Activated CD8-positive, alpha-beta T cell treated with anti-CD3 and anti-CD28 coated beads for 36 hours (primary cell): ENCODE measurements around the gene UNC45A. TPM values are rescaled to one million over a fixed set of nuclear protein-coding genes. Genes with fewer than 3 reads are reported as not detected.
"Not testable (repeated sequence)": the region's sequence is repeated elsewhere in the genome, so short reads cannot be mapped to it uniquely, and the experiment has no call there.

Experiments
- ATAC-seq: fragments of 200-7000 bp; cut with Tn5 transposase; one replicate; pipeline ENCODE4 v1.10.0; 2021; ENCODE audit warnings: mild to moderate bottlenecking, moderate library complexity
- CTCF ChIA-PET: fragments of 350-600 bp; sonication (Branson Sonifier 250); formaldehyde crosslinking; loops from one replicate; lab custom pipeline; 2021; ENCODE audit warnings: antibody characterized with exemption; lab: Charles Lee
- POLR2A ChIA-PET: fragments of 350-600 bp; sonication (Branson Sonifier 250); formaldehyde crosslinking; loops from one replicate; lab custom pipeline; 2021; ENCODE audit warnings: antibody characterized with exemption; lab: Charles Lee
- DNase-seq: peaks from one replicate; pipeline ENCODE4 v3.0.0-alpha.2; 2020
- H3K27ac Mint-ChIP-seq: one replicate; pipeline ENCODE4 v1.8.0; 2021; ENCODE audit warnings: mild to moderate bottlenecking, mixed read lengths
- H3K27me3 Mint-ChIP-seq: one replicate; pipeline ENCODE4 v1.8.0; 2021; ENCODE audit warnings: mixed read lengths
- H3K36me3 Mint-ChIP-seq: one replicate; pipeline ENCODE4 v1.8.0; 2021; ENCODE audit warnings: low read depth, mixed read lengths
- H3K4me1 Mint-ChIP-seq: one replicate; pipeline ENCODE4 v1.8.0; 2021; ENCODE audit warnings: low read depth, mixed read lengths
- H3K4me3 Mint-ChIP-seq: one replicate; pipeline ENCODE4 v1.8.0; 2021; ENCODE audit warnings: mild to moderate bottlenecking, moderate library complexity, mixed read lengths
- H3K9me3 Mint-ChIP-seq: one replicate; pipeline ENCODE4 v1.8.0; 2021; ENCODE audit warnings: mixed read lengths
- intact Hi-C: fragments of 100-400 bp; cut with micrococcal nuclease; formaldehyde crosslinking; loops from one replicate; pipeline ENCODE4 v1.10.0; 2022
- total RNA-seq, 2 experiments: library from RNA; stranded (reverse); gene quantifications; one replicate each; pipeline ENCODE4 v1.2.3, GENCODE V29; 2021
- TF ChIP-seq, protein P1 (sequence below): fragments of 200-600 bp; IDR thresholded peaks from one replicate; pipeline ENCODE4 v1.8.0; 2022; ENCODE audit warnings: antibody characterized with exemption, mild to moderate bottlenecking

Gene UNC45A
- total RNA-seq, 2 experiments from 2014 or later = 65.0 to 66.8 TPM

DNA sequence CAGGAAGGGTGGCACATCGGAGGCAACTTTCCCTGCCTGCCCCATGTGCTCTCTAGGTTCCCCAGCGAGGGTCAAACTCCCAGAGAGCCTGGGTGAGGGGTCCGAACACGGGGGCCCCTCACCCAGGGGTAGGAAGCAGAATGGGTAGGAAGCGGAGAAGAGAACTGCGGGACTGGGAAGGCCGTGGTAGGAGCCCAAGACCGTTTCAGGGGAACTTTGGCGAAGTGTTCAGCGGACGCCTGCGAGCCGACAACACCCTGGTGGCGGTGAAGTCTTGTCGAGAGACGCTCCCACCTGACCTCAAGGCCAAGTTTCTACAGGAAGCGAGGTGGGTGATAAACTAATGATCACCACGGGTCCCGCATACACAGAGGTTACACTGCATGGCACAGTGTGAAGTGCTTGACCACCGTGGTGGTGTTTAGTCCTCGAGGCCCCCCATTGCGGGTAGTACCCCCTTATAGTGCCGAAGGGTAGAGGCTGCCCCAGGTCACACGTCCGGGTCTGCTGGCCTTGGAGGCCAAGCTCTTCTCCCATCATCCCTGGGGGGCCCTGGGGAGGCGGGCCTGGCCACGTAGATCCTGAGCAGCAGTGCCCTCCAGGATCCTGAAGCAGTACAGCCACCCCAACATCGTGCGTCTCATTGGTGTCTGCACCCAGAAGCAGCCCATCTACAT, 42.4 kb upstream of the UNC45A start:
- Mint-ChIP-seq H3K36me3 (no peaks in the 10 kb centered on the region), H3K27ac (no peak overlapping the region), H3K9me3 (no peaks in the 10 kb centered on the region), H3K4me3 (no peak overlapping the region), H3K4me1 (no peaks in the 10 kb centered on the region), H3K27me3 (peaks cover 3% of the 10 kb centered on the region)
- POLR2A ChIA-PET = interaction anchor here (1.2 to 4.5 kb wide), 2 partner anchors 11 to 176 kb away, joined by 5 to 25 read pairs; partner anchors contain the start of genes BLM and MAN2A2
- intact Hi-C loops = no loop called here
- CTCF ChIA-PET = interaction anchor here (0.7 to 16.4 kb wide), 7 partner anchors 10 to 789 kb away, joined by 3 to 255 read pairs (median 3); partner anchors contain the start of genes HDDC3, MAN2A2 and UNC45A
- DNase-seq (no peak), ATAC-seq (no peak)
- TF ChIP-seq, protein P1, sequence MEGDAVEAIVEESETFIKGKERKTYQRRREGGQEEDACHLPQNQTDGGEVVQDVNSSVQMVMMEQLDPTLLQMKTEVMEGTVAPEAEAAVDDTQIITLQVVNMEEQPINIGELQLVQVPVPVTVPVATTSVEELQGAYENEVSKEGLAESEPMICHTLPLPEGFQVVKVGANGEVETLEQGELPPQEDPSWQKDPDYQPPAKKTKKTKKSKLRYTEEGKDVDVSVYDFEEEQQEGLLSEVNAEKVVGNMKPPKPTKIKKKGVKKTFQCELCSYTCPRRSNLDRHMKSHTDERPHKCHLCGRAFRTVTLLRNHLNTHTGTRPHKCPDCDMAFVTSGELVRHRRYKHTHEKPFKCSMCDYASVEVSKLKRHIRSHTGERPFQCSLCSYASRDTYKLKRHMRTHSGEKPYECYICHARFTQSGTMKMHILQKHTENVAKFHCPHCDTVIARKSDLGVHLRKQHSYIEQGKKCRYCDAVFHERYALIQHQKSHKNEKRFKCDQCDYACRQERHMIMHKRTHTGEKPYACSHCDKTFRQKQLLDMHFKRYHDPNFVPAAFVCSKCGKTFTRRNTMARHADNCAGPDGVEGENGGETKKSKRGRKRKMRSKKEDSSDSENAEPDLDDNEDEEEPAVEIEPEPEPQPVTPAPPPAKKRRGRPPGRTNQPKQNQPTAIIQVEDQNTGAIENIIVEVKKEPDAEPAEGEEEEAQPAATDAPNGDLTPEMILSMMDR = no peak

DNA sequence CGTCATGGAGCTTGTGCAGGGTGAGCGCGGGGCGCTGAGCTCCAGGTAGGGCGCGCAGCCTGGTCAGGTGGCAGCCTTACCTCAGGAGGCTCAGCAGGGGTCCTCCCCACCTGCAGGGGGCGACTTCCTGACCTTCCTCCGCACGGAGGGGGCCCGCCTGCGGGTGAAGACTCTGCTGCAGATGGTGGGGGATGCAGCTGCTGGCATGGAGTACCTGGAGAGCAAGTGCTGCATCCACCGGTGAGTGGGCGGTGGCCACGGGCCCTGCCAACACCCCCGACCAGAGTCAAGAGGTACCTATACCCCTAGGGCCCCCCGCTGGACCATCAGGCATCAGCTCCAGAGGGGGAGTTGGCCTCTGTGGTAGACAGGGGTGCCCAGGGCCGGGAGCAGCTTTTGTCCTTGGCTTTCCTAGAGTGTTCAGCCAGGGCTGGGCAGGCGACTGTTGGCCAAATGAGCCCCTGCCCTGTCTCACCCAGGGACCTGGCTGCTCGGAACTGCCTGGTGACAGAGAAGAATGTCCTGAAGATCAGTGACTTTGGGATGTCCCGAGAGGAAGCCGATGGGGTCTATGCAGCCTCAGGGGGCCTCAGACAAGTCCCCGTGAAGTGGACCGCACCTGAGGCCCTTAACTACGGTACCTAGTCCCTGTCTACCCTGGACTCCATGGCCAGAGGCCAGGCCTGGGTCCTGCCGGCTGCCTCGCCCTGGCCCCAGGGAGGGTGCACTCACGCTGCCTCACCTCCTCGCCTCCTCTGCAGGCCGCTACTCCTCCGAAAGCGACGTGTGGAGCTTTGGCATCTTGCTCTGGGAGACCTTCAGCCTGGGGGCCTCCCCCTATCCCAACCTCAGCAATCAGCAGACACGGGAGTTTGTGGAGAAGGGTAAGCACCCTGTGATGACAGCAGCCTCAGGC, 41.7 kb upstream of the UNC45A start:
- TF ChIP-seq, protein P1 = peak; percentile 55
- Mint-ChIP-seq H3K4me3 (no peak overlapping the region), H3K27ac (no peak overlapping the region), H3K9me3 (no peaks in the 10 kb centered on the region), H3K4me1 (no peaks in the 10 kb centered on the region), H3K36me3 (no peaks in the 10 kb centered on the region), H3K27me3 (peaks cover under 1% of the 10 kb centered on the region)
- ChIA-PET POLR2A (interaction anchor here (1.2 to 4.5 kb wide), 2 partner anchors 10 to 176 kb away, joined by 5 to 25 read pairs; partner anchors contain the start of genes BLM and MAN2A2), CTCF (interaction anchor here (0.7 to 16.4 kb wide), 7 partner anchors 8 to 147 kb away, joined by 3 to 255 read pairs (median 4); partner anchors contain the start of genes FES, HDDC3, MAN2A2 and UNC45A)
- intact Hi-C loops = no loop called here
- ATAC-seq (no peak), DNase-seq (peak; percentile 37)

DNA sequence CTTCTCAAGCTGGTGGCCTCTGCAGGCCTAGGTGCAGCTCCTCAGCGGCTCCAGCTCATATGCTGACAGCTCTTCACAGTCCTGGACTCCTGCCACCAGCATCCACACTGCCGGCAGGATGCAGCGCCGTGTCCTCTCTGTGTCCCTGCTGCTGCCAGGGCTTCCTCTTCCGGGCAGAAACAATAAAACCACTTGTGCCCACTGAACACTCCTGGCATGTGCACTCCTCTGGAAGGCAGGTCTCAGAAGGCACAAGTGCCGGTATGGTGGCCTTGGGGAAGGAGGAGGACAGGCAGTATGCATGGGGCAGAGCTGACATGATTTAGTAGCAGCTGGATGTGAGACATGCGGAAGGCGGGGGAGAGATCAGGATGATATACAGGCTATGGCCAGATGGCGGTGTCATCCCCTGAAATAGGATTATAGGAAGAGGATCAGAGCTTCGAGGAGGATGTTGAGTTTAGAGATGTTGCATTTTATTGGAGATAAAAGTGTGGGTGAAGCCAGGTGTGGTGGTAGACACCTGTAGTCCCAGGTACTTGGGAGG, 39.4 kb upstream of the UNC45A start:
- intact Hi-C loops = no loop called here
- ChIA-PET CTCF (interaction anchor here (13.1 to 16.4 kb wide), 2 partner anchors 10 to 38 kb away, joined by 89 to 255 read pairs; partner anchors contain the start of genes FES, HDDC3 and UNC45A), POLR2A (interaction anchor here (1.1 to 14.2 kb wide), 3 partner anchors 8 to 78 kb away, joined by 3 to 133 read pairs (median 25); partner anchors contain the start of genes HDDC3, MAN2A2 and UNC45A)
- H3K9me3 Mint-ChIP-seq = no peaks in the 10 kb centered on the region
- no peaks in the 10 kb centered on the region for H3K36me3 Mint-ChIP-seq
- no peak overlapping the region for H3K27ac Mint-ChIP-seq
- TF ChIP-seq, protein P1 = no peak
- DNase-seq (no peak), ATAC-seq (no peak)
- H3K4me3 Mint-ChIP-seq = no peak overlapping the region
- no peaks in the 10 kb centered on the region for H3K27me3 Mint-ChIP-seq
- peaks cover 2% of the 10 kb centered on the region for H3K4me1 Mint-ChIP-seq

DNA sequence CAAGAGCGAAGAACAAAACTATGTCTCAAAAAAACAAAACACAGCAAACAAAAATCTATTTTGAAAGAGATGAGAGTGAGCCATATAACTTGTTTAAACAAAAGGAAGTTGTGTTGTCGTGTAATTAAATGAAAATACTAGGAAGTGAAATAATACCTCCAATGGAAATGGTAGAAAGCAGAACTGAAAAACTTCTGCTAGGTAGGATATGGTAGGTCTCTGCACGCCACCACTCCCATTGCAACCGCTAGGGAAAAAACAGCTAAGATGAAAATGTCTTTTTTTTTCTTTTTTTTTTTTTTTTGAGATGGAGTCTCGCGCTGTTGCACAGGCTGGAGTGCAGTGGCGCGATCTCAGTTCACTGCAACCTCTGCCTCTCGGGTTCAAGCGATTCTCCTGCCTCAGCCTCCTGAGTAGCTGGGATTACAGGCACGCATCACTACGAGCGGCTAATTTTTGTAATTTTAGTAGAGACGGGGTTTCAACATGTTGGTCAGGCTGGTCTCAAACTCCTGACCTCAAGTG, 37.9 kb upstream of the UNC45A start:
- H3K9me3 Mint-ChIP-seq, ATAC-seq, H3K4me3 Mint-ChIP-seq, H3K27me3 Mint-ChIP-seq, intact Hi-C loops, H3K27ac Mint-ChIP-seq, DNase-seq, H3K36me3 Mint-ChIP-seq: not testable (repeated sequence)
- peaks cover 13% of the 10 kb centered on the region for H3K4me1 Mint-ChIP-seq
- ChIA-PET CTCF (interaction anchor here (13.1 to 16.4 kb wide), 2 partner anchors 12 to 36 kb away, joined by 89 to 255 read pairs; partner anchors contain the start of genes FES, HDDC3 and UNC45A), POLR2A (interaction anchor here (1.2 to 14.2 kb wide), 3 partner anchors 11 to 119 kb away, joined by 3 to 133 read pairs (median 4); partner anchors contain the start of genes HDDC3 and UNC45A)
